ENCODE results near the gene INSYN2B. TPM values are rescaled to one million over a fixed set of nuclear protein-coding genes. Genes with fewer than 3 reads are reported as not detected.

Gene INSYN2B
- total RNA-seq, 1 experiment from 2014 or later = not detected

- no peak overlapping the region for H2AFZ ChIP-seq (ENCODE audit: low read depth, low read length, poor library complexity, severe bottlenecking)
- no peak overlapping the region for H3K4me2 ChIP-seq (ENCODE audit: low read length)
- H3K27ac ChIP-seq (ENCODE audit: low read depth, low read length) = no peak overlapping the region
- ChIA-PET POLR2A (no interaction called here), RAD21 (ENCODE audit: low non-redundant PET in 1 of 2, low total read pairs in 2 of 2, uncharacterized antibody in 2 of 2, unreplicated experiment in 2 of 2) (no interaction called here), CTCF (no interaction called here)
- H3K9me3 ChIP-seq (ENCODE audit: control insufficient read depth in 1 of 2, insufficient read depth in 1 of 2, low read depth in 1 of 2, low read length in 2 of 2) = no peaks in the 10 kb centered on the region
- no peaks in the 10 kb centered on the region for H3K36me3 ChIP-seq (ENCODE audit: control insufficient read depth in 1 of 2, insufficient read depth in 2 of 2, low read length in 2 of 2)
- H3K27me3 ChIP-seq (ENCODE audit: insufficient read depth, low read length) = 0 out of 2 replicates have a peak, but pooled peaks cover 9% of the 10 kb centered on the region
- TF ChIP-seq YY1 (IDR thresholded peaks at IDR 0.05; ENCODE audit: extremely low read depth, insufficient replicate concordance, low read depth, low read length) (no peak), EZH2 (IDR thresholded peaks at IDR 0.05) (no peak), POLR2AphosphoS5 (IDR thresholded peaks at IDR 0.05; ENCODE audit: low read depth, low read length) (no peak), CBX3 (IDR thresholded peaks at IDR 0.05; ENCODE audit: low read depth) (no peak), FOSL1 (IDR thresholded peaks at IDR 0.05; ENCODE audit: low read depth) (no peak), CTCF (IDR thresholded peaks at IDR 0.05 in 2 of 3, conservative IDR thresholded peaks at IDR 0.05 in 1 of 3; ENCODE audit: borderline replicate concordance in 1 of 3, insufficient read depth in 1 of 3, low read depth in 2 of 3, low read length in 2 of 3) (no peak), ELF1 (IDR thresholded peaks at IDR 0.05; ENCODE audit: borderline replicate concordance, low read depth) (no peak), JUND (IDR thresholded peaks at IDR 0.05) (no peak), TCF7L2 (IDR thresholded peaks at IDR 0.05; ENCODE audit: borderline replicate concordance, extremely low read depth, insufficient read depth, insufficient read length) (no peak), ZFX (IDR thresholded peaks at IDR 0.05) (no peak), EGR1 (IDR thresholded peaks at IDR 0.05; ENCODE audit: low read depth) (no peak), REST (IDR thresholded peaks at IDR 0.05; ENCODE audit: low read depth) (no peak), CEBPB (IDR thresholded peaks at IDR 0.05; ENCODE audit: low read depth) (no peak), SIN3A (IDR thresholded peaks at IDR 0.05; ENCODE audit: low read depth) (no peak)
- intact Hi-C loops (cut with micrococcal nuclease) = no loop called here
- DNase-seq (ENCODE audit: low read depth, low spot score) (no peak), ATAC-seq (no peak)
- no peaks in the 10 kb centered on the region for H3K4me1 ChIP-seq (ENCODE audit: control insufficient read depth in 1 of 2, insufficient read depth in 2 of 2, low read length in 2 of 2)
- H3K9me2 ChIP-seq (ENCODE audit: insufficient read depth) = no peaks in the 10 kb centered on the region
- no peak overlapping the region for H3K4me3 ChIP-seq (replicated peaks in 1 of 2; ENCODE audit: low read depth in 1 of 2, low read length in 2 of 2)
- BruUV-seq (replicated peaks) = no TSS peak
- no peaks in the 10 kb centered on the region for H3K79me2 ChIP-seq (ENCODE audit: insufficient read depth, low read length)
- H4K20me1 ChIP-seq (ENCODE audit: insufficient read depth) = no peaks in the 10 kb centered on the region
- H3K9ac ChIP-seq (ENCODE audit: low read length) = no peak overlapping the region
Observed at GRCh38 chr5:169817031-169817430, 163.3 kb downstream of the INSYN2B start.
